Neural progenitor cell (in vitro differentiated cells): ENCODE measurements around the gene PON2. TPM values are rescaled to one million over a fixed set of nuclear protein-coding genes. Genes with fewer than 3 reads are reported as not detected.

ENCODE experiments used
- DNase-seq: peaks from one replicate; pipeline ENCODE4 v3.0.0-alpha.2; 2016; ENCODE audit warnings: low spot score
- H2AFZ ChIP-seq: fragments of 200-600 bp; sonication (generic); replicated peaks from 2 replicates; pipeline ENCODE4 v1.6.1; 2016; ENCODE audit warnings: antibody characterized with exemption
- H3F3A ChIP-seq: fragments of 200-600 bp; sonication (generic); 2 replicates; pipeline ENCODE4 v1.6.1; 2016; ENCODE audit warnings: antibody characterized with exemption, low read depth
- H3K27ac ChIP-seq: fragments of 200-600 bp; sonication (generic); 2 replicates; pipeline ENCODE4 v1.5.1; 2016; ENCODE audit warnings: mild to moderate bottlenecking
- H3K27me3 ChIP-seq: fragments of 200-600 bp; sonication (generic); 2 replicates; pipeline ENCODE4 v1.6.1; 2016; ENCODE audit warnings: mild to moderate bottlenecking, moderate library complexity
- H3K36me3 ChIP-seq: fragments of 200-600 bp; sonication (generic); 2 replicates; pipeline ENCODE4 v1.5.1; 2016
- H3K4me1 ChIP-seq: fragments of 200-600 bp; sonication (generic); 2 replicates; pipeline ENCODE4 v1.6.1; 2016; ENCODE audit warnings: mixed run types
- H3K4me2 ChIP-seq: fragments of 200-600 bp; sonication (generic); 2 replicates; pipeline ENCODE4 v1.6.1; 2016
- H3K4me3 ChIP-seq: fragments of 200-600 bp; sonication (generic); 2 replicates; pipeline ENCODE4 v1.5.1; 2016
- H3K79me2 ChIP-seq: fragments of 200-600 bp; sonication (generic); 2 replicates; pipeline ENCODE4 v1.6.1; 2016; ENCODE audit warnings: low read depth
- H3K9ac ChIP-seq: fragments of 200-600 bp; sonication (generic); 2 replicates; pipeline ENCODE4 v1.6.1; 2016
- H3K9me3 ChIP-seq: fragments of 200-600 bp; sonication (generic); 2 replicates; pipeline ENCODE4 v1.5.1; 2016; ENCODE audit warnings: low read depth
- H4K20me1 ChIP-seq: fragments of 200-600 bp; sonication (generic); 2 replicates; pipeline ENCODE4 v1.6.1; 2016; ENCODE audit warnings: low read depth
- H3K27ac Mint-ChIP-seq: 3 replicates; pipeline ENCODE4 v1.8.0; 2021; ENCODE audit warnings: mixed read lengths
- H3K27me3 Mint-ChIP-seq: 2 replicates; pipeline ENCODE4 v1.8.0; 2022; ENCODE audit warnings: low read depth, mild to moderate bottlenecking, inconsistent platforms, moderate library complexity, mixed read lengths; ENCODE audit not compliant: insufficient read depth
- H3K36me3 Mint-ChIP-seq: 3 replicates; pipeline ENCODE4 v1.8.0; 2021; ENCODE audit warnings: mixed read lengths
- H3K4me1 Mint-ChIP-seq: 3 replicates; pipeline ENCODE4 v1.8.0; 2021; ENCODE audit warnings: mixed read lengths
- H3K4me3 Mint-ChIP-seq: 3 replicates; pipeline ENCODE4 v1.8.0; 2021; ENCODE audit warnings: mild to moderate bottlenecking, moderate library complexity, mixed read lengths
- H3K9me3 Mint-ChIP-seq: 3 replicates; pipeline ENCODE4 v1.8.0; 2020; ENCODE audit warnings: mixed read lengths
- CTCF ChIP-seq: fragments of 200-600 bp; sonication (generic); IDR thresholded peaks from 2 replicates; pipeline ENCODE4 v1.5.1; 2017; ENCODE audit warnings: antibody characterized with exemption, mild to moderate bottlenecking
- EZH2 ChIP-seq: fragments of 200-600 bp; sonication (generic); IDR thresholded peaks from 2 replicates; pipeline ENCODE4 v1.6.1; 2017; ENCODE audit warnings: antibody characterized with exemption, mild to moderate bottlenecking, moderate library complexity
- EZH2phosphoT487 ChIP-seq: fragments of 200-600 bp; sonication (generic); IDR thresholded peaks from 2 replicates; pipeline ENCODE4 v1.6.1; 2017; ENCODE audit warnings: antibody characterized with exemption
- total RNA-seq: library from RNA; depleted of rRNA; stranded (reverse); fragments of >200 nt; gene quantifications from 2 replicates; pipeline ENCODE4 v1.2.3, GENCODE V29; 2015; ENCODE audit warnings: low replicate concordance

The PON2 gene
- total RNA-seq, 1 donor from 2014 or later: 190 TPM

- no peak for TF ChIP-seq CTCF
- no peak for TF ChIP-seq EZH2
- TF ChIP-seq EZH2phosphoT487: no peak
- DNase-seq: no peak
- H3K4me3 ChIP-seq: no peak overlapping the region
- H3K36me3 ChIP-seq: peaks cover 7% of the 10 kb centered on the region
- no peaks in the 10 kb centered on the region for H3K9me3 Mint-ChIP-seq
- H3K27ac Mint-ChIP-seq: no peak overlapping the region
- H3K4me3 Mint-ChIP-seq: no peak overlapping the region
- H3F3A ChIP-seq: peaks cover 4% of the 10 kb centered on the region
- no peak overlapping the region for H3K27ac ChIP-seq
- H4K20me1 ChIP-seq: no peaks in the 10 kb centered on the region
- H3K9me3 ChIP-seq: no peaks in the 10 kb centered on the region
- no peaks in the 10 kb centered on the region for H3K27me3 Mint-ChIP-seq
- no peaks in the 10 kb centered on the region for H3K27me3 ChIP-seq
- H3K4me1 ChIP-seq: peaks cover 12% of the 10 kb centered on the region
- H3K4me1 Mint-ChIP-seq: peaks cover 4% of the 10 kb centered on the region
- H3K79me2 ChIP-seq: no peaks in the 10 kb centered on the region
- peaks cover 54% of the 10 kb centered on the region for H3K36me3 Mint-ChIP-seq
- no peak overlapping the region for H2AFZ ChIP-seq
- no peak overlapping the region for H3K9ac ChIP-seq
- no peak overlapping the region for H3K4me2 ChIP-seq
Measured at GRCh38 chr7:95412075-95412474, 22.8 kb downstream of the PON2 start.

- no peak overlapping the region for H3K4me2 ChIP-seq
- no peaks in the 10 kb centered on the region for H3K9me3 ChIP-seq
- H2AFZ ChIP-seq: no peak overlapping the region
- H4K20me1 ChIP-seq: no peaks in the 10 kb centered on the region
- no peaks in the 10 kb centered on the region for H3K9me3 Mint-ChIP-seq
- peaks cover 52% of the 10 kb centered on the region for H3K36me3 Mint-ChIP-seq
- H3K27me3 ChIP-seq: no peaks in the 10 kb centered on the region
- H3K27ac Mint-ChIP-seq: no peak overlapping the region
- peaks cover 7% of the 10 kb centered on the region for H3K36me3 ChIP-seq
- no peak for DNase-seq
- H3K4me3 ChIP-seq: no peak overlapping the region
- H3F3A ChIP-seq: peaks cover 4% of the 10 kb centered on the region
- no peak for TF ChIP-seq CTCF
- TF ChIP-seq EZH2phosphoT487: no peak
- TF ChIP-seq EZH2: no peak
- H3K9ac ChIP-seq: no peak overlapping the region
- H3K4me1 Mint-ChIP-seq: peaks cover 3% of the 10 kb centered on the region
- no peaks in the 10 kb centered on the region for H3K27me3 Mint-ChIP-seq
- no peak overlapping the region for H3K4me3 Mint-ChIP-seq
- peaks cover 12% of the 10 kb centered on the region for H3K4me1 ChIP-seq
- H3K79me2 ChIP-seq: no peaks in the 10 kb centered on the region
- H3K27ac ChIP-seq: no peak overlapping the region
Measured at GRCh38 chr7:95411666-95412065, 23.2 kb downstream of the PON2 start.

- Mint-ChIP-seq H3K4me3 (no peak overlapping the region), H3K36me3 (peaks cover 57% of the 10 kb centered on the region)
Measured at GRCh38 chr7:95411036-95411435, 23.8 kb downstream of the PON2 start.

More at GRCh38 chr7:95411036-95411435, 23.8 kb downstream of the PON2 start:
- H3K9me3 ChIP-seq: no peaks in the 10 kb centered on the region
- H2AFZ ChIP-seq: no peak overlapping the region
- TF ChIP-seq CTCF: no peak
- TF ChIP-seq EZH2: no peak
- Mint-ChIP-seq H3K27ac (no peak overlapping the region), H3K27me3 (no peaks in the 10 kb centered on the region), H3K9me3 (no peaks in the 10 kb centered on the region), H3K4me1 (peaks cover 3% of the 10 kb centered on the region)
- no peaks in the 10 kb centered on the region for H4K20me1 ChIP-seq
- H3K36me3 ChIP-seq: peaks cover 7% of the 10 kb centered on the region
- H3K9ac ChIP-seq: no peak overlapping the region
- peaks cover 4% of the 10 kb centered on the region for H3F3A ChIP-seq
- no peaks in the 10 kb centered on the region for H3K79me2 ChIP-seq
- no peak overlapping the region for H3K4me2 ChIP-seq
- H3K27ac ChIP-seq: no peak overlapping the region
- no peaks in the 10 kb centered on the region for H3K27me3 ChIP-seq
- no peak overlapping the region for H3K4me3 ChIP-seq
- no peak for DNase-seq
- H3K4me1 ChIP-seq: peaks cover 12% of the 10 kb centered on the region
